Gastroesophageal sphincter (tissue), 3 donors: ENCODE results near the gene WLS.

Experiments
- EP300 ChIP-seq: sonication (generic); formaldehyde crosslinking; IDR thresholded peaks from one replicate; pipeline ENCODE4 v1.6.1; 2017; ENCODE audit warnings: antibody characterized with exemption, mild to moderate bottlenecking
- POLR2A ChIP-seq, 2 donors: fragments of 450-650 bp; IDR thresholded peaks; one replicate each; pipeline ENCODE4 v1.6.1; 2017; ENCODE audit warnings: antibody characterized with exemption in 2 of 2, mild to moderate bottlenecking in 2 of 2, moderate library complexity in 1 of 2
- POLR2AphosphoS5 ChIP-seq: sonication (generic); formaldehyde crosslinking; IDR thresholded peaks from one replicate; pipeline ENCODE4 v1.6.1; 2017; ENCODE audit warnings: antibody characterized with exemption
- TF ChIP-seq, protein P1 (sequence below), 4 experiments: fragments of 200-600 bp in 2 of 4; fragments of 450-650 bp in 2 of 4; sonication (generic) in 1 of 4; IDR thresholded peaks; one replicate each; pipeline ENCODE4 v1.5.1; 2017 to 2019; ENCODE audit warnings: antibody characterized with exemption in 4 of 4, mild to moderate bottlenecking in 2 of 4, moderate library complexity in 2 of 4

DNA sequence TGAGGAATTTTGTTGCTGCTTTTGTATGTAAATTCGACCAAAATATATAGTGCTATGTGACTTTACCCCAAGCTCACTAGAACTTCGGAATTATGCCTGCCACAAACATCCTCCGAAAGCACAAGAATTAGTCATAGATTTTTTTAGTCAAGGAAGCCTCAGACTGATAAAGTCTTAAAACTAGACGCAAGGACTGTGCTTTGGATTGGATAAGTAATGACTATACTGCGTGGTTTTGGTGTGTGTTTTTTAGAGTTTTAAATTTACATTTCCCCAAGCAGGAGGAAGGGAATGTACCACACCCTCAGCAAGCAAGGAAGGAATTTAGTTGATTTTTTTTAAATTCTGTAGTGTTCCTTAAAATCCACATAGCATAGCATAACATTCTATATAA is 10.3 kb downstream of the WLS start:
- TF ChIP-seq, protein P1, sequence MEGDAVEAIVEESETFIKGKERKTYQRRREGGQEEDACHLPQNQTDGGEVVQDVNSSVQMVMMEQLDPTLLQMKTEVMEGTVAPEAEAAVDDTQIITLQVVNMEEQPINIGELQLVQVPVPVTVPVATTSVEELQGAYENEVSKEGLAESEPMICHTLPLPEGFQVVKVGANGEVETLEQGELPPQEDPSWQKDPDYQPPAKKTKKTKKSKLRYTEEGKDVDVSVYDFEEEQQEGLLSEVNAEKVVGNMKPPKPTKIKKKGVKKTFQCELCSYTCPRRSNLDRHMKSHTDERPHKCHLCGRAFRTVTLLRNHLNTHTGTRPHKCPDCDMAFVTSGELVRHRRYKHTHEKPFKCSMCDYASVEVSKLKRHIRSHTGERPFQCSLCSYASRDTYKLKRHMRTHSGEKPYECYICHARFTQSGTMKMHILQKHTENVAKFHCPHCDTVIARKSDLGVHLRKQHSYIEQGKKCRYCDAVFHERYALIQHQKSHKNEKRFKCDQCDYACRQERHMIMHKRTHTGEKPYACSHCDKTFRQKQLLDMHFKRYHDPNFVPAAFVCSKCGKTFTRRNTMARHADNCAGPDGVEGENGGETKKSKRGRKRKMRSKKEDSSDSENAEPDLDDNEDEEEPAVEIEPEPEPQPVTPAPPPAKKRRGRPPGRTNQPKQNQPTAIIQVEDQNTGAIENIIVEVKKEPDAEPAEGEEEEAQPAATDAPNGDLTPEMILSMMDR (IDR thresholded peaks at IDR 0.05): no peak
- TF ChIP-seq POLR2AphosphoS5 (no peak), POLR2A (IDR thresholded peaks at IDR 0.05) (no peak), EP300 (no peak)
